HepG2 (cell line): ENCODE measurements around the gene ARMC10. TPM values are rescaled to one million over a fixed set of nuclear protein-coding genes. Genes with fewer than 3 reads are reported as not detected.

Source experiments
- CREBL2 ChIP-seq: sonication (generic); formaldehyde crosslinking; IDR thresholded peaks from 2 replicates; pipeline ENCODE4 v1.8.1; 2023; ENCODE audit warnings: missing genetic modification reagents, mild to moderate bottlenecking, borderline replicate concordance
- ELF4 ChIP-seq: sonication (generic); formaldehyde crosslinking; IDR thresholded peaks from 2 replicates; pipeline ENCODE4 v1.5.0; 2020; ENCODE audit warnings: missing genetic modification reagents, mild to moderate bottlenecking, moderate library complexity, borderline replicate concordance
- EP300 ChIP-seq, 3 experiments: sonication (generic) in 1 of 3; formaldehyde crosslinking in 1 of 3; IDR thresholded peaks; 2 replicates each; pipeline versions ENCODE4 v1.5.1 to v1.6.1; 2011 to 2020; ENCODE audit warnings: low read depth in 2 of 3, low read length in 2 of 3, borderline replicate concordance in 1 of 3, improper control_type of control experiment in 1 of 3, mild to moderate bottlenecking in 1 of 3, missing genetic modification reagents in 1 of 3, moderate library complexity in 1 of 3
- FOXC1 ChIP-seq: sonication (generic); formaldehyde crosslinking; IDR thresholded peaks from 2 replicates; pipeline ENCODE4 v1.8.0; 2022; ENCODE audit warnings: mild to moderate bottlenecking, missing genetic modification reagents, borderline replicate concordance
- GATA4 ChIP-seq: sonication (generic); IDR thresholded peaks from 2 replicates; pipeline ENCODE4 v1.6.1; 2016; ENCODE audit warnings: antibody characterized with exemption, low read depth, borderline replicate concordance
- GATAD2A ChIP-seq: IDR thresholded peaks from 2 replicates; pipeline ENCODE4 v1.6.1; 2016
- GMEB2 ChIP-seq: IDR thresholded peaks from 2 replicates; pipeline ENCODE4 v1.6.1; 2016; ENCODE audit warnings: missing biosample characterization, missing genetic modification reagents, low read depth
- MBD4 ChIP-seq: IDR thresholded peaks from 2 replicates; pipeline ENCODE4 v1.6.1; 2012; ENCODE audit warnings: low read length, inconsistent platforms, borderline replicate concordance
- MLX ChIP-seq: IDR thresholded peaks from 2 replicates; pipeline ENCODE4 v1.6.1; 2016
- MYNN ChIP-seq: sonication (generic); formaldehyde crosslinking; IDR thresholded peaks from 2 replicates; pipeline ENCODE4 v1.4.0; 2020; ENCODE audit warnings: mild to moderate bottlenecking, low read depth, missing genetic modification reagents
- MYPOP ChIP-seq: sonication (generic); formaldehyde crosslinking; IDR thresholded peaks from 2 replicates; pipeline ENCODE4 v1.8.1; 2023; ENCODE audit warnings: mild to moderate bottlenecking, moderate library complexity, missing genetic modification reagents
- PRPF4 ChIP-seq: fragments of 200-400 bp; formaldehyde crosslinking; IDR thresholded peaks from 2 replicates; pipeline ENCODE4 v1.6.1; 2016; ENCODE audit warnings: low read length, low read depth; ENCODE audit not compliant: poor library complexity, severe bottlenecking
- RBAK ChIP-seq: sonication (generic); formaldehyde crosslinking; IDR thresholded peaks from 2 replicates; pipeline ENCODE4 v1.5.1; 2020; ENCODE audit warnings: mild to moderate bottlenecking, missing genetic modification reagents
- RBM39 ChIP-seq: fragments of 200-400 bp; formaldehyde crosslinking; IDR thresholded peaks from one replicate; pipeline ENCODE4 v1.6.1; 2018; ENCODE audit warnings: antibody characterized with exemption, mild to moderate bottlenecking, low read depth, low read length; ENCODE audit not compliant: poor library complexity, severe bottlenecking
- REL ChIP-seq: sonication (generic); formaldehyde crosslinking; conservative IDR thresholded peaks from 2 replicates; pipeline ENCODE4 v1.8.0; 2022; ENCODE audit warnings: mild to moderate bottlenecking, missing genetic modification reagents, moderate library complexity
- YEATS2 ChIP-seq: sonication (generic); formaldehyde crosslinking; IDR thresholded peaks from 2 replicates; pipeline ENCODE4 v1.4.0; 2020; ENCODE audit warnings: missing genetic modification reagents, borderline replicate concordance
- ZNF232 ChIP-seq: sonication (generic); formaldehyde crosslinking; IDR thresholded peaks from 2 replicates; pipeline ENCODE4 v1.4.0; 2020; ENCODE audit warnings: missing genetic modification reagents, borderline replicate concordance
- ZNF333 ChIP-seq: sonication (generic); formaldehyde crosslinking; IDR thresholded peaks from 2 replicates; pipeline ENCODE4 v1.4.0; 2020; ENCODE audit warnings: mild to moderate bottlenecking, missing genetic modification reagents, borderline replicate concordance
- ZNF33A ChIP-seq: sonication (generic); formaldehyde crosslinking; IDR thresholded peaks from 2 replicates; pipeline ENCODE4 v1.5.1; 2020; ENCODE audit warnings: missing genetic modification reagents, mild to moderate bottlenecking, moderate library complexity, borderline replicate concordance
- ZNF383 ChIP-seq: sonication (generic); formaldehyde crosslinking; IDR thresholded peaks from 2 replicates; pipeline ENCODE4 v1.4.0; 2020; ENCODE audit warnings: missing genetic modification reagents, mild to moderate bottlenecking, borderline replicate concordance
- ZNF788 ChIP-seq: sonication (generic); formaldehyde crosslinking; IDR thresholded peaks from 2 replicates; pipeline ENCODE4 v1.5.0; 2020; ENCODE audit warnings: mild to moderate bottlenecking, missing genetic modification reagents, borderline replicate concordance
- ZNF800 ChIP-seq: sonication (generic); formaldehyde crosslinking; IDR thresholded peaks from 2 replicates; pipeline ENCODE4 v1.4.0; 2020; ENCODE audit warnings: missing genetic modification reagents
- polyA plus RNA-seq, 8 experiments: library from polyadenylated mRNA; depleted of rRNA in 3 of 8; stranded (reverse) in 7 of 8; unstranded in 1 of 8; fragments of >200 nt; fragmentation: Illumina TruSeq in 4 of 8; extraction: Trizol in 4 of 8; gene quantifications; 2 replicates each; pipeline versions ENCODE4 v1.2.1 to v1.2.3, GENCODE V29; 2011 to 2016; ENCODE audit warnings: low read depth in 4 of 8, missing spikeins in 1 of 8, mixed read lengths in 1 of 8; ENCODE audit not compliant: insufficient read depth in 1 of 8
- total RNA-seq, 5 experiments: library from RNA; depleted of rRNA; stranded (reverse); fragments of >200 nt; fragmentation: Illumina TruSeq; extraction: Trizol; gene quantifications; 2 replicates each; pipeline ENCODE4 v1.2.3, GENCODE V29; 2016; ENCODE audit warnings: low read depth in 1 of 5

The ARMC10 gene
- total and polyA plus RNA-seq, 2 of the 13 experiments (the other 11 are each of a cell fraction or from before 2014, with no cell fraction given) = 11.3 to 23.7 TPM

- TF ChIP-seq ZNF800 (CRISPR knock-in tag) = no peak
- peak; percentile 22; the same call in 1 of the 2 replicates for TF ChIP-seq FOXC1 (CRISPR knock-in tag)
- no peak for TF ChIP-seq MLX (CRISPR knock-in tag)
- peak in 1 of 2 experiments; percentile 48; a peak in 1 of 4 replicates for TF ChIP-seq EP300 (IDR thresholded peaks at IDR 0.05; ENCODE audit: low read depth in 2 of 2, low read length in 2 of 2)
- TF ChIP-seq EP300 (CRISPR knock-in tag; IDR thresholded peaks at IDR 0.05; ENCODE audit: borderline replicate concordance) = no peak
- TF ChIP-seq ZNF232 (CRISPR knock-in tag) = no peak
- TF ChIP-seq ZNF33A (CRISPR knock-in tag) = no peak
- TF ChIP-seq PRPF4 = no peak
- no peak for TF ChIP-seq ZNF333
- TF ChIP-seq MYNN (CRISPR knock-in tag) = no peak
- no peak for TF ChIP-seq MBD4
- no peak for TF ChIP-seq REL (CRISPR knock-in tag)
- peak; percentile 77; the same call in 1 of the 2 replicates for TF ChIP-seq ZNF788
- TF ChIP-seq RBM39 = no peak
- TF ChIP-seq RBAK (CRISPR knock-in tag) = no peak
- TF ChIP-seq GATA4 = no peak
- no peak for TF ChIP-seq ZNF383 (CRISPR knock-in tag)
- TF ChIP-seq CREBL2 (CRISPR knock-in tag) = no peak
- peak; percentile 66 for TF ChIP-seq GATAD2A (CRISPR knock-in tag)
- TF ChIP-seq YEATS2 = no peak
- TF ChIP-seq GMEB2 (CRISPR knock-in tag) = no peak
- TF ChIP-seq ELF4 = no peak
- no peak for TF ChIP-seq MYPOP
Measured at GRCh38 chr7:103106005-103106702, 31.2 kb downstream of the ARMC10 start (continued).
